IMR-90 (cell line): Measurements from ENCODE around the gene MCF2L2. TPM values are rescaled to one million over a fixed set of nuclear protein-coding genes. Genes with fewer than 3 reads are reported as not detected.

Experiments used
- ATAC-seq: fragments of 200-7000 bp; cut with Tn5 transposase; 2 replicates; pipeline ENCODE4 v1.9.1; 2020; ENCODE audit warnings: low read depth, mild to moderate bottlenecking, moderate library complexity
- BruUV-seq: library from RNA; stranded (reverse); fragments of 400-500 nt; replicated peaks from 2 replicates; lab custom pipeline; 2021; lab: Mats Ljungman, UMichigan
- CTCF ChIA-PET: fragments of 300-600 bp; formaldehyde crosslinking; extraction: SDS; loops from one replicate; lab custom pipeline; 2021; ENCODE audit warnings: antibody characterized with exemption; lab: Yijun Ruan, JAX
- POLR2A ChIA-PET: fragments of 300-600 bp; sonication (Branson Sonifier 250); formaldehyde crosslinking; loops from one replicate; lab custom pipeline; 2022; ENCODE audit warnings: antibody characterized with exemption; ENCODE audit not compliant: unreplicated experiment; lab: Charles Lee
- DNase-seq: peaks from one replicate; pipeline ENCODE4 v3.0.0; 2013
- H2AFZ ChIP-seq: replicated peaks from 2 replicates; pipeline ENCODE3; 2013; ENCODE audit warnings: low read length, mild to moderate bottlenecking; ENCODE audit not compliant: poor library complexity
- H2AK5ac ChIP-seq: 2 replicates; pipeline ENCODE4 v1.6.1; 2013; ENCODE audit warnings: low read depth, low read length, inconsistent platforms
- H2AK9ac ChIP-seq: replicated peaks from 2 replicates; pipeline ENCODE3; 2013; ENCODE audit warnings: mild to moderate bottlenecking, low read depth, low read length, moderate library complexity; ENCODE audit not compliant: poor library complexity
- H2BK120ac ChIP-seq: 2 replicates; pipeline ENCODE4 v1.6.1; 2013; ENCODE audit warnings: low read depth, low read length, inconsistent platforms
- H2BK15ac ChIP-seq: 3 replicates; pipeline ENCODE4 v1.6.1; 2013; ENCODE audit warnings: low read depth, low read length, inconsistent platforms
- H2BK20ac ChIP-seq: 2 replicates; pipeline ENCODE4 v1.6.1; 2013; ENCODE audit warnings: low read depth, mild to moderate bottlenecking, inconsistent platforms, low read length, moderate library complexity
- H2BK5ac ChIP-seq: 2 replicates; pipeline ENCODE4 v1.6.1; 2013; ENCODE audit warnings: mild to moderate bottlenecking, low read depth, low read length, inconsistent platforms; ENCODE audit not compliant: poor library complexity, severe bottlenecking
- H3K14ac ChIP-seq: replicated peaks from 2 replicates; pipeline ENCODE4 v1.6.1; 2013; ENCODE audit warnings: low read depth, low read length, inconsistent platforms
- H3K18ac ChIP-seq: 2 replicates; pipeline ENCODE4 v1.6.1; 2013; ENCODE audit warnings: low read depth, low read length, control low read depth
- H3K23ac ChIP-seq: 2 replicates; pipeline ENCODE4 v1.6.1; 2013; ENCODE audit warnings: low read depth, low read length, inconsistent platforms
- H3K27ac ChIP-seq: 2 replicates; pipeline ENCODE4 v1.5.1; 2013; ENCODE audit warnings: mild to moderate bottlenecking, control low read depth, low read length; ENCODE audit not compliant: insufficient read depth
- H3K27me3 ChIP-seq: 2 replicates; pipeline ENCODE4 v1.6.1; 2013; ENCODE audit warnings: low read length; ENCODE audit not compliant: control insufficient read depth, insufficient read depth
- H3K36me3 ChIP-seq: 2 replicates; pipeline ENCODE4 v1.6.1; 2013; ENCODE audit warnings: low read length, mixed read lengths; ENCODE audit not compliant: control insufficient read depth, insufficient read depth
- H3K4ac ChIP-seq: 2 replicates; pipeline ENCODE4 v1.6.1; 2013; ENCODE audit warnings: low read depth, low read length, inconsistent platforms
- H3K4me1 ChIP-seq: 2 replicates; pipeline ENCODE4 v1.6.1; 2013; ENCODE audit warnings: low read length, mixed read lengths; ENCODE audit not compliant: control insufficient read depth, insufficient read depth
- H3K4me2 ChIP-seq: 2 replicates; pipeline ENCODE4 v1.6.1; 2013; ENCODE audit warnings: low read depth, mild to moderate bottlenecking, control low read depth, low read length, moderate library complexity
- H3K4me3 ChIP-seq: 2 replicates; pipeline ENCODE4 v1.5.1; 2013; ENCODE audit warnings: low read depth, mild to moderate bottlenecking, control low read depth, low read length, moderate library complexity; ENCODE audit not compliant: insufficient read depth
- H3K56ac ChIP-seq: 2 replicates; pipeline ENCODE4 v1.6.1; 2013; ENCODE audit warnings: low read length, inconsistent platforms; ENCODE audit not compliant: insufficient read depth; ENCODE audit errors: extremely low read depth
- H3K79me1 ChIP-seq, 2 experiments: 2 replicates each; pipeline ENCODE4 v1.6.1; 2013; ENCODE audit warnings: low read length in 2 of 2, inconsistent platforms in 1 of 2, low read depth in 1 of 2
- H3K9ac ChIP-seq: 2 replicates; pipeline ENCODE4 v1.6.1; 2013; ENCODE audit warnings: low read depth, low read length, control low read depth
- H3K9me1 ChIP-seq: 2 replicates; pipeline ENCODE4 v1.6.1; 2013; ENCODE audit warnings: low read length, inconsistent platforms; ENCODE audit not compliant: insufficient read depth
- H3K9me3 ChIP-seq: 2 replicates; pipeline ENCODE4 v1.6.1; 2013; ENCODE audit warnings: low read length; ENCODE audit not compliant: control insufficient read depth, insufficient read depth
- H4K20me1 ChIP-seq: 2 replicates; pipeline ENCODE4 v1.6.1; 2013; ENCODE audit warnings: low read length, inconsistent platforms; ENCODE audit not compliant: insufficient read depth
- H4K5ac ChIP-seq: 2 replicates; pipeline ENCODE4 v1.6.1; 2013; ENCODE audit warnings: mild to moderate bottlenecking, low read depth, low read length, control low read depth
- H4K8ac ChIP-seq, 2 experiments: 2 replicates each; pipeline ENCODE4 v1.6.1; 2013; ENCODE audit warnings: low read depth in 2 of 2, low read length in 2 of 2, control low read depth in 1 of 2, inconsistent platforms in 1 of 2
- H4K91ac ChIP-seq: 2 replicates; pipeline ENCODE4 v1.6.1; 2013; ENCODE audit warnings: low read depth, low read length, inconsistent platforms; ENCODE audit not compliant: insufficient read depth
- BHLHE40 ChIP-seq: fragments of 150-350 bp; IDR thresholded peaks from 2 replicates; pipeline ENCODE4 v1.6.1; 2016; ENCODE audit warnings: mild to moderate bottlenecking, low read depth, low read length
- CEBPB ChIP-seq: IDR thresholded peaks from 2 replicates; pipeline ENCODE4 v1.6.1; 2012; ENCODE audit warnings: low read depth, low read length, improper control_type of control experiment
- CHD1 ChIP-seq: IDR thresholded peaks from 2 replicates; pipeline ENCODE4 v1.6.1; 2012; ENCODE audit warnings: low read depth, low read length, improper control_type of control experiment
- MXI1 ChIP-seq: IDR thresholded peaks from 2 replicates; pipeline ENCODE4 v1.6.1; 2012; ENCODE audit warnings: low read depth, mild to moderate bottlenecking, low read length, moderate library complexity, borderline replicate concordance
- RCOR1 ChIP-seq: IDR thresholded peaks from 2 replicates; pipeline ENCODE4 v1.6.1; 2012; ENCODE audit warnings: mild to moderate bottlenecking, low read length, improper control_type of control experiment; ENCODE audit not compliant: insufficient replicate concordance
- RFX5 ChIP-seq: IDR thresholded peaks from 2 replicates; pipeline ENCODE4 v1.8.0; 2012; ENCODE audit warnings: low read depth, mild to moderate bottlenecking, low read length, moderate library complexity
- WGBS, 2 experiments: methylation state at CpG; one replicate each; pipeline versions ENCODE4 v1.1.5 to v1.1.7; 2013; ENCODE audit warnings: missing lambda C conversion rate in 2 of 2; ENCODE audit not compliant: insufficient read length in 1 of 2; ENCODE audit errors: extremely low coverage in 2 of 2; 5-methylcytosine and 5-hydroxymethylcytosine counted together
- dilution Hi-C: fragments of 300-500 bp; cut with HindIII; formaldehyde crosslinking; loops from one replicate; pipeline ENCODE4 v1.14.3; 2018; ENCODE audit warnings: low sequenced_read_pairs; ENCODE audit not compliant: unreplicated experiment
- in situ Hi-C: fragments of 300-500 bp; cut with MboI; formaldehyde crosslinking; loops from 3 replicates; pipeline ENCODE4 v1.14.3; 2019; ENCODE audit warnings: low sequenced_read_pairs, inconsistent platforms, mixed read lengths
- intact Hi-C: fragments of 100-400 bp; cut with micrococcal nuclease; formaldehyde crosslinking; loops from 2 replicates; pipeline ENCODE4 v1.10.0; 2022
- polyA plus RNA-seq, 3 experiments: library from polyadenylated mRNA; depleted of rRNA; stranded (reverse); fragments of >200 nt; gene quantifications; 2 replicates each; pipeline ENCODE4 v1.2.3, GENCODE V29; 2012; ENCODE audit warnings: low replicate concordance in 1 of 3
- total RNA-seq: library from RNA; depleted of rRNA; stranded (reverse); fragments of >200 nt; gene quantifications from 2 replicates; pipeline ENCODE4 v1.2.3, GENCODE V29; 2012
- TF ChIP-seq, protein P1 (sequence below): fragments of 150-350 bp; IDR thresholded peaks from 2 replicates; pipeline ENCODE4 v1.6.1; 2017; ENCODE audit warnings: mild to moderate bottlenecking, antibody characterized with exemption, low read length, low read depth
- TF ChIP-seq, protein P2 (sequence below): conservative IDR thresholded peaks from 2 replicates; pipeline ENCODE4 v1.5.1; 2012; ENCODE audit warnings: mild to moderate bottlenecking, low read depth, low read length, improper control_type of control experiment

MCF2L2 gene
- total and polyA plus RNA-seq, 2 of the 4 experiments (the other 2 are of a cell fraction): under 0.01 TPM; not detected in 1

DNA sequence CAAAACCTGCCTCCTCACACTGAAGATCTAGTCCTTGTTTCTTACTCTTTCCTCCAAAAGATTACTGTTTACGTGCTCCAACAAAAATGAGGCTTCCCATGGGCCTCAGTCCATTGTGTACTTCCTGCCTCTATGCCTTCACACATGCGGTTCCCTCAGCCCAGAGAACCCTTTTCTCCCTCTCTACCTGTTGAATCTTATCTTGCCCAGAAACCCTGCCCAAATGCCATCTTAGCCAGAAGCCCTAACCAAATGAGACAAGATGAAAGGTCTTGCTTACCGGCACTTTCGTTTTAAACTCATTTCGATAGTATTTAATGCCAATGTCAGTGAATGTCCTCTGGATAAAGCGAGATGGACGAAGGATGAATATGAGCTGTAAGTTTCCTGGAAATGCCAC, 89.9 kb downstream of the MCF2L2 start:
- H3K36me3 ChIP-seq: no peaks in the 10 kb centered on the region
- H4K5ac ChIP-seq: no peak overlapping the region
- no peak for DNase-seq
- no peak for ATAC-seq
- no peak overlapping the region for H2BK15ac ChIP-seq
- H2BK5ac ChIP-seq: no peak overlapping the region
- H2AK5ac ChIP-seq: no peak overlapping the region
- H3K27ac ChIP-seq: no peak overlapping the region
- POLR2A ChIA-PET: no interaction called here
- no peak overlapping the region for H3K14ac ChIP-seq
- H2AFZ ChIP-seq: no peak overlapping the region
- dilution Hi-C loops: no loop called here
- H4K8ac ChIP-seq: no peak overlapping the region
- peaks cover 20% of the 10 kb centered on the region for H3K27me3 ChIP-seq
- H3K56ac ChIP-seq: no peak overlapping the region
- no peak overlapping the region for H3K18ac ChIP-seq
- no peaks in the 10 kb centered on the region for H3K79me1 ChIP-seq
- intact Hi-C loops: no loop called here
- BruUV-seq: no TSS peak
- WGBS, 2 experiments: 85% methylated on average over 4 of the region's 7 CpGs; no CpG with 5 or more reads in 1 of the 2 experiments
- H3K9ac ChIP-seq: no peak overlapping the region
- no peaks in the 10 kb centered on the region for H3K4me1 ChIP-seq
- CTCF ChIA-PET: no interaction called here
- H3K23ac ChIP-seq: no peak overlapping the region
- no peak for TF ChIP-seq RCOR1
- TF ChIP-seq CEBPB: no peak
- TF ChIP-seq, protein P1, sequence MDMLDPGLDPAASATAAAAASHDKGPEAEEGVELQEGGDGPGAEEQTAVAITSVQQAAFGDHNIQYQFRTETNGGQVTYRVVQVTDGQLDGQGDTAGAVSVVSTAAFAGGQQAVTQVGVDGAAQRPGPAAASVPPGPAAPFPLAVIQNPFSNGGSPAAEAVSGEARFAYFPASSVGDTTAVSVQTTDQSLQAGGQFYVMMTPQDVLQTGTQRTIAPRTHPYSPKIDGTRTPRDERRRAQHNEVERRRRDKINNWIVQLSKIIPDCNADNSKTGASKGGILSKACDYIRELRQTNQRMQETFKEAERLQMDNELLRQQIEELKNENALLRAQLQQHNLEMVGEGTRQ: no peak
- TF ChIP-seq, protein P2, sequence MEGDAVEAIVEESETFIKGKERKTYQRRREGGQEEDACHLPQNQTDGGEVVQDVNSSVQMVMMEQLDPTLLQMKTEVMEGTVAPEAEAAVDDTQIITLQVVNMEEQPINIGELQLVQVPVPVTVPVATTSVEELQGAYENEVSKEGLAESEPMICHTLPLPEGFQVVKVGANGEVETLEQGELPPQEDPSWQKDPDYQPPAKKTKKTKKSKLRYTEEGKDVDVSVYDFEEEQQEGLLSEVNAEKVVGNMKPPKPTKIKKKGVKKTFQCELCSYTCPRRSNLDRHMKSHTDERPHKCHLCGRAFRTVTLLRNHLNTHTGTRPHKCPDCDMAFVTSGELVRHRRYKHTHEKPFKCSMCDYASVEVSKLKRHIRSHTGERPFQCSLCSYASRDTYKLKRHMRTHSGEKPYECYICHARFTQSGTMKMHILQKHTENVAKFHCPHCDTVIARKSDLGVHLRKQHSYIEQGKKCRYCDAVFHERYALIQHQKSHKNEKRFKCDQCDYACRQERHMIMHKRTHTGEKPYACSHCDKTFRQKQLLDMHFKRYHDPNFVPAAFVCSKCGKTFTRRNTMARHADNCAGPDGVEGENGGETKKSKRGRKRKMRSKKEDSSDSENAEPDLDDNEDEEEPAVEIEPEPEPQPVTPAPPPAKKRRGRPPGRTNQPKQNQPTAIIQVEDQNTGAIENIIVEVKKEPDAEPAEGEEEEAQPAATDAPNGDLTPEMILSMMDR: no peak
- TF ChIP-seq MXI1: no peak
- TF ChIP-seq RFX5: no peak
- TF ChIP-seq CHD1: no peak
- TF ChIP-seq BHLHE40: no peak
- in situ Hi-C loops: no loop called here
- no peak overlapping the region for H2AK9ac ChIP-seq
- no peak overlapping the region for H2BK20ac ChIP-seq
- H3K4ac ChIP-seq: no peak overlapping the region
- no peak overlapping the region for H4K91ac ChIP-seq
- no peaks in the 10 kb centered on the region for H3K9me3 ChIP-seq
- H3K4me2 ChIP-seq: no peak overlapping the region
- no peaks in the 10 kb centered on the region for H3K9me1 ChIP-seq
- H3K4me3 ChIP-seq: no peak overlapping the region
- H4K20me1 ChIP-seq: no peaks in the 10 kb centered on the region
- H2BK120ac ChIP-seq: no peak overlapping the region
